IMR-90 (cell line): Measurements from ENCODE around the gene TIPIN. TPM values are rescaled to one million over a fixed set of nuclear protein-coding genes. Genes with fewer than 3 reads are reported as not detected.

Source experiments
- ATAC-seq: fragments of 200-7000 bp; cut with Tn5 transposase; 2 replicates; pipeline ENCODE4 v1.9.1; 2020; ENCODE audit warnings: low read depth, mild to moderate bottlenecking, moderate library complexity
- BruUV-seq: library from RNA; stranded (reverse); fragments of 400-500 nt; replicated peaks from 2 replicates; lab custom pipeline; 2021; lab: Mats Ljungman, UMichigan
- CTCF ChIA-PET: fragments of 300-600 bp; formaldehyde crosslinking; extraction: SDS; loops from one replicate; lab custom pipeline; 2021; ENCODE audit warnings: antibody characterized with exemption; lab: Yijun Ruan, JAX
- POLR2A ChIA-PET: fragments of 300-600 bp; sonication (Branson Sonifier 250); formaldehyde crosslinking; loops from one replicate; lab custom pipeline; 2022; ENCODE audit warnings: antibody characterized with exemption; ENCODE audit not compliant: unreplicated experiment; lab: Charles Lee
- DNase-seq: peaks from one replicate; pipeline ENCODE4 v3.0.0; 2013
- H2AFZ ChIP-seq: replicated peaks from 2 replicates; pipeline ENCODE3; 2013; ENCODE audit warnings: low read length, mild to moderate bottlenecking; ENCODE audit not compliant: poor library complexity
- H2AK5ac ChIP-seq: 2 replicates; pipeline ENCODE4 v1.6.1; 2013; ENCODE audit warnings: low read depth, low read length, inconsistent platforms
- H2AK9ac ChIP-seq: replicated peaks from 2 replicates; pipeline ENCODE3; 2013; ENCODE audit warnings: mild to moderate bottlenecking, low read depth, low read length, moderate library complexity; ENCODE audit not compliant: poor library complexity
- H2BK120ac ChIP-seq: 2 replicates; pipeline ENCODE4 v1.6.1; 2013; ENCODE audit warnings: low read depth, low read length, inconsistent platforms
- H2BK15ac ChIP-seq: 3 replicates; pipeline ENCODE4 v1.6.1; 2013; ENCODE audit warnings: low read depth, low read length, inconsistent platforms
- H2BK20ac ChIP-seq: 2 replicates; pipeline ENCODE4 v1.6.1; 2013; ENCODE audit warnings: low read depth, mild to moderate bottlenecking, inconsistent platforms, low read length, moderate library complexity
- H2BK5ac ChIP-seq: 2 replicates; pipeline ENCODE4 v1.6.1; 2013; ENCODE audit warnings: mild to moderate bottlenecking, low read depth, low read length, inconsistent platforms; ENCODE audit not compliant: poor library complexity, severe bottlenecking
- H3K14ac ChIP-seq: replicated peaks from 2 replicates; pipeline ENCODE4 v1.6.1; 2013; ENCODE audit warnings: low read depth, low read length, inconsistent platforms
- H3K18ac ChIP-seq: 2 replicates; pipeline ENCODE4 v1.6.1; 2013; ENCODE audit warnings: low read depth, low read length, control low read depth
- H3K23ac ChIP-seq: 2 replicates; pipeline ENCODE4 v1.6.1; 2013; ENCODE audit warnings: low read depth, low read length, inconsistent platforms
- H3K27ac ChIP-seq: 2 replicates; pipeline ENCODE4 v1.5.1; 2013; ENCODE audit warnings: mild to moderate bottlenecking, control low read depth, low read length; ENCODE audit not compliant: insufficient read depth
- H3K27me3 ChIP-seq: 2 replicates; pipeline ENCODE4 v1.6.1; 2013; ENCODE audit warnings: low read length; ENCODE audit not compliant: control insufficient read depth, insufficient read depth
- H3K36me3 ChIP-seq: 2 replicates; pipeline ENCODE4 v1.6.1; 2013; ENCODE audit warnings: low read length, mixed read lengths; ENCODE audit not compliant: control insufficient read depth, insufficient read depth
- H3K4ac ChIP-seq: 2 replicates; pipeline ENCODE4 v1.6.1; 2013; ENCODE audit warnings: low read depth, low read length, inconsistent platforms
- H3K4me1 ChIP-seq: 2 replicates; pipeline ENCODE4 v1.6.1; 2013; ENCODE audit warnings: low read length, mixed read lengths; ENCODE audit not compliant: control insufficient read depth, insufficient read depth
- H3K4me2 ChIP-seq: 2 replicates; pipeline ENCODE4 v1.6.1; 2013; ENCODE audit warnings: low read depth, mild to moderate bottlenecking, control low read depth, low read length, moderate library complexity
- H3K4me3 ChIP-seq: 2 replicates; pipeline ENCODE4 v1.5.1; 2013; ENCODE audit warnings: low read depth, mild to moderate bottlenecking, control low read depth, low read length, moderate library complexity; ENCODE audit not compliant: insufficient read depth
- H3K56ac ChIP-seq: 2 replicates; pipeline ENCODE4 v1.6.1; 2013; ENCODE audit warnings: low read length, inconsistent platforms; ENCODE audit not compliant: insufficient read depth; ENCODE audit errors: extremely low read depth
- H3K79me1 ChIP-seq, 2 experiments: 2 replicates each; pipeline ENCODE4 v1.6.1; 2013; ENCODE audit warnings: low read length in 2 of 2, inconsistent platforms in 1 of 2, low read depth in 1 of 2
- H3K9ac ChIP-seq: 2 replicates; pipeline ENCODE4 v1.6.1; 2013; ENCODE audit warnings: low read depth, low read length, control low read depth
- H3K9me1 ChIP-seq: 2 replicates; pipeline ENCODE4 v1.6.1; 2013; ENCODE audit warnings: low read length, inconsistent platforms; ENCODE audit not compliant: insufficient read depth
- H3K9me3 ChIP-seq: 2 replicates; pipeline ENCODE4 v1.6.1; 2013; ENCODE audit warnings: low read length; ENCODE audit not compliant: control insufficient read depth, insufficient read depth
- H4K20me1 ChIP-seq: 2 replicates; pipeline ENCODE4 v1.6.1; 2013; ENCODE audit warnings: low read length, inconsistent platforms; ENCODE audit not compliant: insufficient read depth
- H4K5ac ChIP-seq: 2 replicates; pipeline ENCODE4 v1.6.1; 2013; ENCODE audit warnings: mild to moderate bottlenecking, low read depth, low read length, control low read depth
- H4K8ac ChIP-seq, 2 experiments: 2 replicates each; pipeline ENCODE4 v1.6.1; 2013; ENCODE audit warnings: low read depth in 2 of 2, low read length in 2 of 2, control low read depth in 1 of 2, inconsistent platforms in 1 of 2
- H4K91ac ChIP-seq: 2 replicates; pipeline ENCODE4 v1.6.1; 2013; ENCODE audit warnings: low read depth, low read length, inconsistent platforms; ENCODE audit not compliant: insufficient read depth
- RCOR1 ChIP-seq: IDR thresholded peaks from 2 replicates; pipeline ENCODE4 v1.6.1; 2012; ENCODE audit warnings: mild to moderate bottlenecking, low read length, improper control_type of control experiment; ENCODE audit not compliant: insufficient replicate concordance
- RFX5 ChIP-seq: IDR thresholded peaks from 2 replicates; pipeline ENCODE4 v1.8.0; 2012; ENCODE audit warnings: low read depth, mild to moderate bottlenecking, low read length, moderate library complexity
- WGBS, 2 experiments: methylation state at CpG; one replicate each; pipeline versions ENCODE4 v1.1.5 to v1.1.7; 2013; ENCODE audit warnings: missing lambda C conversion rate in 2 of 2; ENCODE audit not compliant: insufficient read length in 1 of 2; ENCODE audit errors: extremely low coverage in 2 of 2; 5-methylcytosine and 5-hydroxymethylcytosine counted together
- dilution Hi-C: fragments of 300-500 bp; cut with HindIII; formaldehyde crosslinking; loops from one replicate; pipeline ENCODE4 v1.14.3; 2018; ENCODE audit warnings: low sequenced_read_pairs; ENCODE audit not compliant: unreplicated experiment
- in situ Hi-C: fragments of 300-500 bp; cut with MboI; formaldehyde crosslinking; loops from 3 replicates; pipeline ENCODE4 v1.14.3; 2019; ENCODE audit warnings: low sequenced_read_pairs, inconsistent platforms, mixed read lengths
- intact Hi-C: fragments of 100-400 bp; cut with micrococcal nuclease; formaldehyde crosslinking; loops from 2 replicates; pipeline ENCODE4 v1.10.0; 2022
- polyA plus RNA-seq, 3 experiments: library from polyadenylated mRNA; depleted of rRNA; stranded (reverse); fragments of >200 nt; gene quantifications; 2 replicates each; pipeline ENCODE4 v1.2.3, GENCODE V29; 2012; ENCODE audit warnings: low replicate concordance in 1 of 3
- total RNA-seq: library from RNA; depleted of rRNA; stranded (reverse); fragments of >200 nt; gene quantifications from 2 replicates; pipeline ENCODE4 v1.2.3, GENCODE V29; 2012

TIPIN gene
- total and polyA plus RNA-seq, 2 of the 4 experiments (the other 2 are of a cell fraction): 6.3 to 7.3 TPM

- no peak overlapping the region for H2BK20ac ChIP-seq
- H2AK5ac ChIP-seq: no peak overlapping the region
- 83% methylated on average over 4 of the region's 14 CpGs; no CpG with 5 or more reads in 1 of the 2 experiments for WGBS, 2 experiments
- H3K36me3 ChIP-seq: peaks cover 17% of the 10 kb centered on the region
- H2BK120ac ChIP-seq: no peak overlapping the region
- no peak overlapping the region for H2BK5ac ChIP-seq
- H4K91ac ChIP-seq: no peak overlapping the region
- POLR2A ChIA-PET: no interaction called here
- H4K5ac ChIP-seq: no peak overlapping the region
- intact Hi-C loops: no loop called here
- H3K4me1 ChIP-seq: no peaks in the 10 kb centered on the region
- no peak overlapping the region for H2BK15ac ChIP-seq
- no peak overlapping the region for H4K8ac ChIP-seq
- no peaks in the 10 kb centered on the region for H3K9me3 ChIP-seq
- no peak for TF ChIP-seq RFX5
- TF ChIP-seq RCOR1: no peak
- H3K27me3 ChIP-seq: no peaks in the 10 kb centered on the region
- no peak overlapping the region for H3K27ac ChIP-seq
- no peak overlapping the region for H3K56ac ChIP-seq
- ATAC-seq (no peak), DNase-seq (no peak)
- no peaks in the 10 kb centered on the region for H4K20me1 ChIP-seq
- in situ Hi-C loops: no loop called here
- no peak overlapping the region for H3K23ac ChIP-seq
- no peak overlapping the region for H3K4me2 ChIP-seq
- no peak overlapping the region for H3K4me3 ChIP-seq
- no peak overlapping the region for H2AFZ ChIP-seq
- no TSS peak for BruUV-seq
- CTCF ChIA-PET: interaction anchor here (0.7 kb wide), 1 partner anchor 20 kb away, joined by 10 read pairs; no protein-coding TSS in a partner anchor
- no peak overlapping the region for H3K9ac ChIP-seq
- no peak overlapping the region for H2AK9ac ChIP-seq
- H3K9me1 ChIP-seq: peaks cover 3% of the 10 kb centered on the region; the same call in 1 of the 2 replicates
- no peak overlapping the region for H3K14ac ChIP-seq
- no peak overlapping the region for H3K18ac ChIP-seq
- dilution Hi-C loops: no loop called here
- H3K79me1 ChIP-seq: no peaks in the 10 kb centered on the region; a peak in 1 of 4 replicates
- no peak overlapping the region for H3K4ac ChIP-seq
These were observed 27.7 kb downstream of the TIPIN start for GRCh38 chr15:66328771-66329170.
